T-cell (primary cell): ENCODE data around the gene JOSD2. TPM values are rescaled to one million over a fixed set of nuclear protein-coding genes. Genes with fewer than 3 reads are reported as not detected.
"Not testable (repeated sequence)": the region's sequence is repeated elsewhere in the genome, so short reads cannot be mapped to it uniquely, and the experiment has no call there.

Source experiments
- ATAC-seq, 4 experiments: fragments of 200-7000 bp in 3 of 4; fragments of 150-1000 bp in 1 of 4; cut with Tn5 transposase; replicated peaks in 1 of 4; 1 replicate in 3 of 4; 2 replicates in 1 of 4; pipeline ENCODE4 v1.10.0; 2021; ENCODE audit warnings: moderate library complexity in 3 of 4, mild to moderate bottlenecking in 2 of 4, moderate number of reproducible peaks in 1 of 4
- CTCF ChIA-PET, 2 donors: fragments of 300-600 bp; sonication (Branson Sonifier 250); formaldehyde crosslinking; loops; one replicate each; lab custom pipeline; 2022; ENCODE audit warnings: antibody characterized with exemption in 2 of 2; lab: Charles Lee
- POLR2A ChIA-PET, 2 donors: fragments of 300-600 bp; sonication (Branson Sonifier 250); formaldehyde crosslinking; loops; one replicate each; lab custom pipeline; 2022; ENCODE audit warnings: antibody characterized with exemption in 2 of 2; lab: Charles Lee
- DNase-seq, 35 experiments: peaks; one replicate each; pipeline versions ENCODE4 v3.0.0 to v3.0.0-alpha.2; 2013 to 2023
- H3K27ac ChIP-seq: one replicate; pipeline ENCODE4 v1.5.1; 2013; ENCODE audit warnings: low read length
- H3K27me3 ChIP-seq, 2 experiments: replicated peaks in 1 of 2; 1 replicate in 1 of 2; 2 replicates in 1 of 2; pipeline versions ENCODE4 v1.6.1 to v1.7.0; 2013; ENCODE audit warnings: low read length in 1 of 2, mixed read lengths in 1 of 2; ENCODE audit not compliant: control insufficient read depth in 2 of 2, insufficient read depth in 2 of 2; ENCODE audit errors: extremely low read depth in 1 of 2
- H3K36me3 ChIP-seq, 2 donors: 1 replicate in 1 of 2; 2 replicates in 1 of 2; pipeline versions ENCODE4 v1.6.1 to v1.7.0; 2013; ENCODE audit warnings: low read length in 1 of 2; ENCODE audit not compliant: control insufficient read depth in 2 of 2, insufficient read depth in 1 of 2; ENCODE audit errors: extremely low read depth in 1 of 2
- H3K4me1 ChIP-seq, 2 experiments: 1 replicate in 1 of 2; 2 replicates in 1 of 2; pipeline versions ENCODE4 v1.6.1 to v1.7.0; 2013; ENCODE audit warnings: low read length in 2 of 2, mixed read lengths in 1 of 2; ENCODE audit not compliant: insufficient read depth in 2 of 2, control insufficient read depth in 1 of 2; ENCODE audit errors: extremely low read depth in 1 of 2
- H3K4me3 ChIP-seq, 2 donors: 1 replicate in 1 of 2; 2 replicates in 1 of 2; pipeline versions ENCODE4 v1.5.1 to v1.7.0; 2013; ENCODE audit warnings: mild to moderate bottlenecking in 2 of 2, low read length in 1 of 2, moderate library complexity in 1 of 2; ENCODE audit not compliant: control insufficient read depth in 1 of 2; ENCODE audit errors: extremely low read depth in 1 of 2
- H3K9me3 ChIP-seq: 2 replicates; pipeline ENCODE4 v1.7.0; 2013
- H3K27ac Mint-ChIP-seq, 2 donors: one replicate each; pipeline ENCODE4 v1.8.0; 2020 to 2021; ENCODE audit warnings: mild to moderate bottlenecking in 2 of 2, mixed read lengths in 2 of 2
- H3K27me3 Mint-ChIP-seq, 2 donors: one replicate each; pipeline ENCODE4 v1.8.0; 2021 to 2022; ENCODE audit warnings: mixed read lengths in 2 of 2
- H3K36me3 Mint-ChIP-seq: one replicate; pipeline ENCODE4 v1.8.0; 2021; ENCODE audit warnings: mixed read lengths
- H3K4me1 Mint-ChIP-seq, 3 donors: one replicate each; pipeline ENCODE4 v1.8.0; 2020 to 2022; ENCODE audit warnings: mixed read lengths in 3 of 3, mild to moderate bottlenecking in 1 of 3
- H3K4me3 Mint-ChIP-seq, 3 donors: one replicate each; pipeline ENCODE4 v1.8.0; 2020 to 2022; ENCODE audit warnings: mild to moderate bottlenecking in 3 of 3, mixed read lengths in 3 of 3, moderate library complexity in 3 of 3
- H3K9me3 Mint-ChIP-seq, 3 donors: one replicate each; pipeline ENCODE4 v1.8.0; 2020 to 2022; ENCODE audit warnings: mixed read lengths in 3 of 3
- WGBS: methylation state at CpG from one replicate; pipeline ENCODE4 v1.1.5; 2013; ENCODE audit warnings: missing lambda C conversion rate; ENCODE audit not compliant: insufficient coverage; 5-methylcytosine and 5-hydroxymethylcytosine counted together
- total RNA-seq, 35 experiments: library from RNA in 6 of 35; stranded (reverse) in 6 of 35; fragments of 120-200 nt in 1 of 35; gene quantifications; one replicate each; pipeline versions ENCODE4 v1.2.1 to v1.2.4 and lab custom pipeline; 2013 to 2026

The JOSD2 gene
- total RNA-seq, 5 donors from 2014 or later (not counting 1 experiment from before 2014, with no cell fraction given): 15.4 to 45.7 (median 40.6) TPM

- H3K4me1 ChIP-seq, H3K4me1 Mint-ChIP-seq, CTCF ChIA-PET, POLR2A ChIA-PET, H3K4me3 Mint-ChIP-seq, H3K9me3 ChIP-seq, H3K36me3 ChIP-seq, H3K36me3 Mint-ChIP-seq, H3K4me3 ChIP-seq, H3K9me3 Mint-ChIP-seq, H3K27ac ChIP-seq, DNase-seq, ATAC-seq: not testable (repeated sequence)
- Mint-ChIP-seq H3K27me3 (peaks cover 19 to 41% of the 10 kb centered on the region in 2 donors), H3K27ac (peak overlapping the region in 1 of 2 donors; percentile 49)
- no CpG with 5 or more reads among the region's 3 CpGs for WGBS
- H3K27me3 ChIP-seq: peaks cover 0 to 46% of the 10 kb centered on the region in 2 experiments
Measured at GRCh38 chr19:50528052-50528451, 17.1 kb upstream of the JOSD2 start.

GRCh38 chr19:50522881-50523280 is 11.9 kb upstream of the JOSD2 start:
- Histone ChIP-seq H3K36me3 (no peaks in the 10 kb centered on the region), H3K27me3 (peaks cover 0 to 11% of the 10 kb centered on the region in 2 experiments), H3K27ac (no peak overlapping the region), H3K9me3 (no peaks in the 10 kb centered on the region), H3K4me3 (no peak overlapping the region), H3K4me1 (no peaks in the 10 kb centered on the region)
- Mint-ChIP-seq H3K4me1 (no peaks in the 10 kb centered on the region), H3K9me3 (no peaks in the 10 kb centered on the region), H3K27me3 (peaks cover 4 to 11% of the 10 kb centered on the region in 2 donors), H3K36me3 (no peaks in the 10 kb centered on the region), H3K27ac (no peak overlapping the region), H3K4me3 (no peak overlapping the region)
- ChIA-PET POLR2A (interaction anchor here in 1 of 2 donors (0.6 kb wide), 1 partner anchor 324 kb away, joined by 3 read pairs; no protein-coding TSS in a partner anchor), CTCF (no interaction called here)
- WGBS: 86% methylated on average over 6 of the region's 10 CpGs
- ATAC-seq (no peak), DNase-seq (no peak)

- Histone ChIP-seq H3K4me1 (no peaks in the 10 kb centered on the region), H3K27me3 (peaks cover 0 to 17% of the 10 kb centered on the region in 2 experiments), H3K27ac (no peak overlapping the region), H3K4me3 (no peak overlapping the region), H3K9me3 (no peaks in the 10 kb centered on the region), H3K36me3 (no peaks in the 10 kb centered on the region)
- no peaks in the 10 kb centered on the region for H3K9me3 Mint-ChIP-seq
- POLR2A ChIA-PET: no interaction called here
- H3K27me3 Mint-ChIP-seq: peaks cover under 1 to 7% of the 10 kb centered on the region in 2 donors
- DNase-seq (no peak), ATAC-seq (no peak)
- 88% methylated on average over 12 of the region's 17 CpGs for WGBS
- H3K27ac Mint-ChIP-seq: no peak overlapping the region
- no peaks in the 10 kb centered on the region for H3K4me1 Mint-ChIP-seq
- CTCF ChIA-PET: interaction anchor here in 1 of 2 donors (0.6 kb wide), 1 partner anchor 387 kb away, joined by 3 read pairs; no protein-coding TSS in a partner anchor
- H3K36me3 Mint-ChIP-seq: no peaks in the 10 kb centered on the region
- no peak overlapping the region for H3K4me3 Mint-ChIP-seq
Measured at GRCh38 chr19:50520822-50521465, 10.0 kb upstream of the JOSD2 start.

GRCh38 chr19:50519006-50519575 is 8.1 kb upstream of the JOSD2 start:
- ATAC-seq: no peak
- Histone ChIP-seq H3K36me3 (no peaks in the 10 kb centered on the region), H3K27me3 (peaks cover 0 to 32% of the 10 kb centered on the region in 2 experiments), H3K4me1 (no peaks in the 10 kb centered on the region), H3K4me3 (no peak overlapping the region), H3K9me3 (no peaks in the 10 kb centered on the region), H3K27ac (no peak overlapping the region)
- POLR2A ChIA-PET: no interaction called here
- CTCF ChIA-PET: no interaction called here
- H3K36me3 Mint-ChIP-seq: no peaks in the 10 kb centered on the region
- H3K4me3 Mint-ChIP-seq: no peak overlapping the region
- peaks cover 0 to 2% (median 0%) of the 10 kb centered on the region in 3 donors for H3K4me1 Mint-ChIP-seq
- 94% methylated on average over 39 of the region's 40 CpGs for WGBS
- peaks cover 0 to 12% of the 10 kb centered on the region in 2 donors for H3K27me3 Mint-ChIP-seq
- no peak overlapping the region for H3K27ac Mint-ChIP-seq
- H3K9me3 Mint-ChIP-seq: no peaks in the 10 kb centered on the region
- DNase-seq: no peak

- Histone ChIP-seq H3K4me3 (no peak overlapping the region), H3K27me3 (peaks cover 0 to 38% of the 10 kb centered on the region in 2 experiments), H3K9me3 (no peaks in the 10 kb centered on the region), H3K4me1 (no peaks in the 10 kb centered on the region), H3K27ac (no peak overlapping the region), H3K36me3 (no peaks in the 10 kb centered on the region)
- 96% methylated on average over 70 of the region's 87 CpGs for WGBS
- CTCF ChIA-PET: no interaction called here
- H3K4me1 Mint-ChIP-seq: peaks cover 0 to 2% (median 0%) of the 10 kb centered on the region in 3 donors
- DNase-seq: no peak
- POLR2A ChIA-PET: no interaction called here
- no peak overlapping the region for H3K4me3 Mint-ChIP-seq
- no peaks in the 10 kb centered on the region for H3K36me3 Mint-ChIP-seq
- H3K27ac Mint-ChIP-seq: no peak overlapping the region
- peaks cover 0 to 12% of the 10 kb centered on the region in 2 donors for H3K27me3 Mint-ChIP-seq
- ATAC-seq: no peak
- H3K9me3 Mint-ChIP-seq: no peaks in the 10 kb centered on the region
Measured at GRCh38 chr19:50518091-50519005, 7.4 kb upstream of the JOSD2 start.

- H3K9me3 Mint-ChIP-seq: no peaks in the 10 kb centered on the region
- H3K27me3 Mint-ChIP-seq: peaks cover 0 to 12% of the 10 kb centered on the region in 2 donors
- no peaks in the 10 kb centered on the region for H3K36me3 ChIP-seq
- no peak overlapping the region for H3K4me3 Mint-ChIP-seq
- 97% methylated on average over 34 of the region's 37 CpGs for WGBS
- ATAC-seq (no peak), DNase-seq (no peak)
- CTCF ChIA-PET: no interaction called here
- peaks cover 0 to 2% (median 0%) of the 10 kb centered on the region in 3 donors for H3K4me1 Mint-ChIP-seq
- H3K27me3 ChIP-seq: peaks cover 0 to 44% of the 10 kb centered on the region in 2 experiments
- no peaks in the 10 kb centered on the region for H3K4me1 ChIP-seq
- no peak overlapping the region for H3K27ac ChIP-seq
- no peaks in the 10 kb centered on the region for H3K9me3 ChIP-seq
- H3K27ac Mint-ChIP-seq: no peak overlapping the region
- no peak overlapping the region for H3K4me3 ChIP-seq
- no peaks in the 10 kb centered on the region for H3K36me3 Mint-ChIP-seq
- POLR2A ChIA-PET: no interaction called here
Measured at GRCh38 chr19:50517704-50518075, 6.7 kb upstream of the JOSD2 start.
